SK-N-SH (cell line): ENCODE results near the gene MIGA2. TPM values are rescaled to one million over a fixed set of nuclear protein-coding genes. Genes with fewer than 3 reads are reported as not detected.

Source experiments
- CTCF ChIA-PET: fragments of 300-600, 350-600 bp; formaldehyde crosslinking; extraction: SDS; loops from one replicate; lab custom pipeline; 2021; lab: Yijun Ruan, JAX
- POLR2A ChIA-PET: fragments of 350-600 bp; sonication (Branson Sonifier 250); formaldehyde crosslinking; extraction: SDS; loops from one replicate; lab custom pipeline; 2020; ENCODE audit warnings: antibody characterized with exemption, inconsistent platforms; lab: Yijun Ruan, JAX
- DNase-seq: peaks from one replicate; pipeline ENCODE4 v3.0.0; 2012
- H2AFZ ChIP-seq: fragments of 200-600 bp; sonication (generic); 2 replicates; pipeline ENCODE4 v1.8.1; 2016; ENCODE audit warnings: antibody characterized with exemption, mild to moderate bottlenecking, low read depth
- H3F3A ChIP-seq: fragments of 200-600 bp; sonication (generic); replicated peaks from 2 replicates; pipeline ENCODE3; 2016; ENCODE audit warnings: antibody characterized with exemption, mild to moderate bottlenecking; ENCODE audit not compliant: insufficient read depth
- H3K27ac ChIP-seq, 2 experiments: fragments of 200-500 bp in 1 of 2; fragments of 200-600 bp in 1 of 2; sonication (Bioruptor generic) in 1 of 2; sonication (generic), shearing (Covaris generic) in 1 of 2; 2 replicates each; pipeline versions ENCODE4 v1.5.1 to v1.6.1; 2014 to 2016; ENCODE audit warnings: low read depth in 2 of 2, inconsistent platforms in 1 of 2, low read length in 1 of 2, mild to moderate bottlenecking in 1 of 2, mixed read lengths in 1 of 2
- H3K27me3 ChIP-seq: fragments of 200-600 bp; sonication (generic), shearing (Covaris generic); 2 replicates; pipeline ENCODE4 v1.6.1; 2016; ENCODE audit warnings: mixed run types; ENCODE audit not compliant: insufficient read depth
- H3K36me3 ChIP-seq, 2 experiments: fragments of 200-500 bp in 1 of 2; fragments of 200-600 bp in 1 of 2; sonication (Bioruptor generic) in 1 of 2; sonication (generic) in 1 of 2; replicated peaks in 1 of 2; 2 replicates each; pipeline versions ENCODE3 to v1.5.1; 2014 to 2016; ENCODE audit warnings: low read length in 1 of 2, mild to moderate bottlenecking in 1 of 2; ENCODE audit not compliant: insufficient read depth in 2 of 2, control insufficient read depth in 1 of 2
- H3K4me1 ChIP-seq, 2 experiments: fragments of 200-500 bp in 1 of 2; fragments of 200-600 bp in 1 of 2; sonication (Bioruptor generic) in 1 of 2; sonication (generic), shearing (Covaris generic) in 1 of 2; 2 replicates each; pipeline versions ENCODE4 v1.5.1 to v1.6.1; 2014 to 2016; ENCODE audit warnings: low read depth in 1 of 2, low read length in 1 of 2, mixed run types in 1 of 2; ENCODE audit not compliant: insufficient read depth in 2 of 2, control insufficient read depth in 1 of 2
- H3K4me2 ChIP-seq: fragments of 200-600 bp; sonication (generic), shearing (Covaris generic); 2 replicates; pipeline ENCODE4 v1.6.1; 2017; ENCODE audit warnings: mixed run types
- H3K4me3 ChIP-seq, 2 experiments: fragments of 200-500 bp in 1 of 2; fragments of 200-600 bp in 1 of 2; sonication (Bioruptor generic) in 1 of 2; sonication (generic), shearing (Covaris generic) in 1 of 2; 2 replicates each; pipeline versions ENCODE4 v1.5.1 to v1.8.1; 2014 to 2016; ENCODE audit warnings: low read depth in 2 of 2, inconsistent platforms in 1 of 2, low read length in 1 of 2, mild to moderate bottlenecking in 1 of 2, mixed read lengths in 1 of 2, moderate library complexity in 1 of 2
- H3K79me2 ChIP-seq: fragments of 200-600 bp; sonication (generic); 2 replicates; pipeline ENCODE4 v1.8.1; 2017; ENCODE audit warnings: mild to moderate bottlenecking; ENCODE audit not compliant: insufficient read depth
- H3K9ac ChIP-seq: fragments of 200-600 bp; sonication (generic); 2 replicates; pipeline ENCODE4 v1.6.1; 2017; ENCODE audit warnings: mixed run types
- H3K9me2 ChIP-seq: fragments of 200-600 bp; sonication (generic); 2 replicates; pipeline ENCODE4 v1.6.1; 2017; ENCODE audit warnings: mixed run types
- H3K9me3 ChIP-seq: fragments of 200-600 bp; sonication (generic); 2 replicates; pipeline ENCODE4 v1.6.1; 2017; ENCODE audit warnings: mixed run types, mild to moderate bottlenecking, moderate library complexity
- H4K20me1 ChIP-seq: fragments of 200-600 bp; sonication (generic); 2 replicates; pipeline ENCODE4 v1.6.1; 2017; ENCODE audit warnings: mild to moderate bottlenecking, mixed run types; ENCODE audit not compliant: insufficient read depth
- CHD2 ChIP-seq: fragments of 150-350 bp; IDR thresholded peaks from 2 replicates; pipeline ENCODE4 v1.6.1; 2018; ENCODE audit warnings: low read length; ENCODE audit not compliant: partially characterized antibody
- CTCF ChIP-seq: fragments of 200-600 bp; sonication (generic); IDR thresholded peaks from 2 replicates; pipeline ENCODE4 v1.6.1; 2017; ENCODE audit warnings: antibody characterized with exemption, mild to moderate bottlenecking, moderate library complexity
- ELF1 ChIP-seq: IDR thresholded peaks from 2 replicates; pipeline ENCODE4 v1.4.0; 2012
- EP300 ChIP-seq, 2 experiments: IDR thresholded peaks; 2 replicates each; pipeline versions ENCODE4 v1.4.0 to v1.6.1; 2012; ENCODE audit warnings: borderline replicate concordance in 1 of 2, low read depth in 1 of 2, low read length in 1 of 2
- EZH2phosphoT487 ChIP-seq: fragments of 200-600 bp; sonication (generic); IDR thresholded peaks from 2 replicates; pipeline ENCODE4 v1.6.1; 2017; ENCODE audit warnings: low read depth, mixed run types, mild to moderate bottlenecking, antibody characterized with exemption, moderate library complexity, borderline replicate concordance
- GABPA ChIP-seq: IDR thresholded peaks from 2 replicates; pipeline ENCODE4 v1.4.0; 2012; ENCODE audit warnings: low read depth, mild to moderate bottlenecking
- GATA2 ChIP-seq: sonication (generic); formaldehyde crosslinking; IDR thresholded peaks from 2 replicates; pipeline ENCODE4 v1.5.0; 2020; ENCODE audit warnings: mild to moderate bottlenecking, missing genetic modification reagents
- RFX5 ChIP-seq: IDR thresholded peaks from 2 replicates; pipeline ENCODE4 v1.6.1; 2012; ENCODE audit warnings: mild to moderate bottlenecking, improper control_type of control experiment, low read length
- USF1 ChIP-seq: IDR thresholded peaks from 2 replicates; pipeline ENCODE4 v1.4.0; 2012; ENCODE audit warnings: low read depth, borderline replicate concordance
- YY1 ChIP-seq: IDR thresholded peaks from 2 replicates; pipeline ENCODE4 v1.4.0; 2012; ENCODE audit warnings: low read depth, mild to moderate bottlenecking
- WGBS: methylation state at CpG from one replicate; pipeline ENCODE4 v1.1.6; 2017; ENCODE audit warnings: low lambda C conversion rate; 5-methylcytosine and 5-hydroxymethylcytosine counted together
- polyA plus RNA-seq, 3 experiments: library from polyadenylated mRNA; depleted of rRNA; stranded (reverse); fragments of >200 nt; gene quantifications; 2 replicates each; pipeline ENCODE4 v1.2.3, GENCODE V29; 2012
- TF ChIP-seq, protein P1 (sequence below): fragments of 150-350 bp; IDR thresholded peaks from 2 replicates; pipeline ENCODE4 v1.6.1; 2017; ENCODE audit warnings: antibody characterized with exemption, low read length, low read depth, borderline replicate concordance
- TF ChIP-seq, protein P2 (sequence below): IDR thresholded peaks from 2 replicates; pipeline ENCODE4 v1.6.1; 2012; ENCODE audit warnings: mild to moderate bottlenecking, low read depth, low read length, moderate library complexity

The MIGA2 gene
- polyA plus RNA-seq, 1 of the 3 experiments (the other 2 are of a cell fraction), result 21.2 TPM

DNA sequence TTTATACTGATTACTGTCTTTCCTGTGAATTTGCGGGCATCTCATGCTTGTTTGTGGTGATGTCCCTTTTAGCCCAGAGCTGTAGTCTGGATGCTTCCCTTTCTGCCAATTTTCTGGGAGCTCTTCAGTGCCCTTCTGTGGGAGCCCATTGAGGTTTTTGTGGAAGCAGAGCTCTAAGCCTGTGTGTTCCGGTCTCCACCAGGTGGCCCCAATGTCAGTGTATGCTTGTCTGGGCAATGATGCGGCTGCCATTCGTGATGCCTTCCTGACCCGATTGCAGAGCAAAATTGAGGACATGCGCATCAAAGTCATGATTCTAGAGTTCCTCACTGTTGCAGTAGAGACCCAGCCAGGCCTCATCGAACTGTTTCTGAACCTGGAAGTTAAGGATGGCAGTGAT lies 43.4 kb upstream of the MIGA2 start (continued):
- TF ChIP-seq, protein P1, sequence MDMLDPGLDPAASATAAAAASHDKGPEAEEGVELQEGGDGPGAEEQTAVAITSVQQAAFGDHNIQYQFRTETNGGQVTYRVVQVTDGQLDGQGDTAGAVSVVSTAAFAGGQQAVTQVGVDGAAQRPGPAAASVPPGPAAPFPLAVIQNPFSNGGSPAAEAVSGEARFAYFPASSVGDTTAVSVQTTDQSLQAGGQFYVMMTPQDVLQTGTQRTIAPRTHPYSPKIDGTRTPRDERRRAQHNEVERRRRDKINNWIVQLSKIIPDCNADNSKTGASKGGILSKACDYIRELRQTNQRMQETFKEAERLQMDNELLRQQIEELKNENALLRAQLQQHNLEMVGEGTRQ, result no peak
- no peak for TF ChIP-seq ELF1
- no peak for TF ChIP-seq CHD2
- TF ChIP-seq EZH2phosphoT487, result no peak
- TF ChIP-seq YY1, result no peak
- TF ChIP-seq USF1, result no peak
- no peak for TF ChIP-seq GATA2 (CRISPR knock-in tag)
- TF ChIP-seq EP300 (IDR thresholded peaks at IDR 0.05; ENCODE audit: borderline replicate concordance in 1 of 2, low read depth in 1 of 2, low read length in 1 of 2), result no peak
- TF ChIP-seq RFX5, result no peak
- TF ChIP-seq CTCF, result peak; percentile 31; the same call in 1 of the 2 replicates

- Histone ChIP-seq H3K27ac (no peak overlapping the region), H3K79me2 (no peaks in the 10 kb centered on the region), H3K9me3 (no peaks in the 10 kb centered on the region), H3K27me3 (no peaks in the 10 kb centered on the region), H3K36me3 (peaks cover 64 to 67% of the 10 kb centered on the region in 2 experiments), H3F3A (no peaks in the 10 kb centered on the region), H4K20me1 (no peaks in the 10 kb centered on the region), H2AFZ (no peak overlapping the region), H3K4me2 (no peak overlapping the region), H3K4me3 (no peak overlapping the region), H3K4me1 (no peaks in the 10 kb centered on the region; a peak in 1 of 4 replicates), H3K9ac (no peak overlapping the region), H3K9me2 (no peaks in the 10 kb centered on the region)
- TF ChIP-seq, protein P2, sequence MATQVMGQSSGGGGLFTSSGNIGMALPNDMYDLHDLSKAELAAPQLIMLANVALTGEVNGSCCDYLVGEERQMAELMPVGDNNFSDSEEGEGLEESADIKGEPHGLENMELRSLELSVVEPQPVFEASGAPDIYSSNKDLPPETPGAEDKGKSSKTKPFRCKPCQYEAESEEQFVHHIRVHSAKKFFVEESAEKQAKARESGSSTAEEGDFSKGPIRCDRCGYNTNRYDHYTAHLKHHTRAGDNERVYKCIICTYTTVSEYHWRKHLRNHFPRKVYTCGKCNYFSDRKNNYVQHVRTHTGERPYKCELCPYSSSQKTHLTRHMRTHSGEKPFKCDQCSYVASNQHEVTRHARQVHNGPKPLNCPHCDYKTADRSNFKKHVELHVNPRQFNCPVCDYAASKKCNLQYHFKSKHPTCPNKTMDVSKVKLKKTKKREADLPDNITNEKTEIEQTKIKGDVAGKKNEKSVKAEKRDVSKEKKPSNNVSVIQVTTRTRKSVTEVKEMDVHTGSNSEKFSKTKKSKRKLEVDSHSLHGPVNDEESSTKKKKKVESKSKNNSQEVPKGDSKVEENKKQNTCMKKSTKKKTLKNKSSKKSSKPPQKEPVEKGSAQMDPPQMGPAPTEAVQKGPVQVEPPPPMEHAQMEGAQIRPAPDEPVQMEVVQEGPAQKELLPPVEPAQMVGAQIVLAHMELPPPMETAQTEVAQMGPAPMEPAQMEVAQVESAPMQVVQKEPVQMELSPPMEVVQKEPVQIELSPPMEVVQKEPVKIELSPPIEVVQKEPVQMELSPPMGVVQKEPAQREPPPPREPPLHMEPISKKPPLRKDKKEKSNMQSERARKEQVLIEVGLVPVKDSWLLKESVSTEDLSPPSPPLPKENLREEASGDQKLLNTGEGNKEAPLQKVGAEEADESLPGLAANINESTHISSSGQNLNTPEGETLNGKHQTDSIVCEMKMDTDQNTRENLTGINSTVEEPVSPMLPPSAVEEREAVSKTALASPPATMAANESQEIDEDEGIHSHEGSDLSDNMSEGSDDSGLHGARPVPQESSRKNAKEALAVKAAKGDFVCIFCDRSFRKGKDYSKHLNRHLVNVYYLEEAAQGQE, result no peak
- TF ChIP-seq GABPA, result no peak
- ChIA-PET POLR2A (no interaction called here), CTCF (interaction anchor here (0.8 to 2.4 kb wide), 3 partner anchors 10 to 15 kb away, joined by 3 to 11 read pairs (median 3); no protein-coding TSS in a partner anchor)
- 92% methylated on average over 5 of the region's 5 CpGs for WGBS
- DNase-seq, result no peak
Observed at GRCh38 chr9:128995791-128996190, 40.6 kb upstream of the MIGA2 start.
